Endodermal cell (in vitro differentiated cells): ENCODE data around the gene TGM3. TPM values are rescaled to one million over a fixed set of nuclear protein-coding genes. Genes with fewer than 3 reads are reported as not detected.

Experiments
- DNase-seq: peaks from one replicate; pipeline ENCODE4 v3.0.0-alpha.2; 2017
- H3K27ac ChIP-seq: 2 replicates; pipeline ENCODE4 v1.5.1; 2013; ENCODE audit warnings: mild to moderate bottlenecking, low read depth, low read length, moderate library complexity
- H3K27me3 ChIP-seq: 2 replicates; pipeline ENCODE4 v1.6.1; 2013; ENCODE audit warnings: mild to moderate bottlenecking, low read length, moderate library complexity; ENCODE audit not compliant: insufficient read depth, control insufficient read depth, poor library complexity, severe bottlenecking
- H3K36me3 ChIP-seq: 2 replicates; pipeline ENCODE4 v1.7.0; 2013; ENCODE audit warnings: mild to moderate bottlenecking, low read length, moderate library complexity; ENCODE audit not compliant: control insufficient read depth, insufficient read depth
- H3K4me1 ChIP-seq: one replicate; pipeline ENCODE4 v1.7.0; 2013; ENCODE audit warnings: low read length; ENCODE audit not compliant: control insufficient read depth, insufficient read depth
- H3K4me3 ChIP-seq: 2 replicates; pipeline ENCODE4 v1.5.1; 2013; ENCODE audit warnings: mild to moderate bottlenecking, low read length, moderate library complexity
- H3K9ac ChIP-seq: 2 replicates; pipeline ENCODE4 v1.6.1; 2013; ENCODE audit warnings: mild to moderate bottlenecking, low read length, moderate library complexity; ENCODE audit not compliant: poor library complexity, severe bottlenecking; ENCODE audit errors: extremely low read depth
- H3K9me3 ChIP-seq: 2 replicates; pipeline ENCODE4 v1.6.1; 2013; ENCODE audit warnings: mild to moderate bottlenecking, low read length, moderate library complexity; ENCODE audit not compliant: control insufficient read depth
- H3K27ac Mint-ChIP-seq: 2 replicates; pipeline ENCODE4 v1.8.0; 2020; ENCODE audit warnings: mixed read lengths
- H3K27me3 Mint-ChIP-seq: 2 replicates; pipeline ENCODE4 v1.8.0; 2021; ENCODE audit warnings: mild to moderate bottlenecking, mixed read lengths; ENCODE audit not compliant: insufficient read depth
- H3K36me3 Mint-ChIP-seq: 2 replicates; pipeline ENCODE4 v1.8.0; 2020; ENCODE audit warnings: low read depth, mixed read lengths
- H3K4me1 Mint-ChIP-seq: 2 replicates; pipeline ENCODE4 v1.8.0; 2020; ENCODE audit warnings: mixed read lengths
- H3K4me3 Mint-ChIP-seq: 2 replicates; pipeline ENCODE4 v1.8.0; 2020; ENCODE audit warnings: mild to moderate bottlenecking, moderate library complexity, mixed read lengths
- H3K9me3 Mint-ChIP-seq: 2 replicates; pipeline ENCODE4 v1.8.0; 2020; ENCODE audit warnings: mild to moderate bottlenecking, mixed read lengths
- WGBS, 2 experiments: methylation state at CpG; one replicate each; pipeline versions ENCODE4 v1.1.5 to v1.1.7; 2013; ENCODE audit warnings: missing lambda C conversion rate in 2 of 2, mixed read lengths in 1 of 2; ENCODE audit not compliant: insufficient coverage in 1 of 2, insufficient read length in 1 of 2; 5-methylcytosine and 5-hydroxymethylcytosine counted together
- total RNA-seq, 2 donors: library from RNA; stranded (reverse); fragmentation: NEBNext Ultra II Directional in 1 of 2; extraction: Animal tissue kit (Norgen Biotek cat#: 25700) in 1 of 2; gene quantifications; 2 replicates in 1 of 2; 3 replicates in 1 of 2; pipeline ENCODE4 v1.2.1, GENCODE V29; 2021
- TF ChIP-seq, protein P1 (sequence below): fragments of 200-600 bp; sonication (generic); conservative IDR thresholded peaks from 2 replicates; pipeline ENCODE4 v1.5.0; 2021; ENCODE audit warnings: antibody characterized with exemption, mild to moderate bottlenecking

TGM3 gene
- total RNA-seq, 2 donors from 2014 or later: 0.29 to 0.38 TPM

DNA sequence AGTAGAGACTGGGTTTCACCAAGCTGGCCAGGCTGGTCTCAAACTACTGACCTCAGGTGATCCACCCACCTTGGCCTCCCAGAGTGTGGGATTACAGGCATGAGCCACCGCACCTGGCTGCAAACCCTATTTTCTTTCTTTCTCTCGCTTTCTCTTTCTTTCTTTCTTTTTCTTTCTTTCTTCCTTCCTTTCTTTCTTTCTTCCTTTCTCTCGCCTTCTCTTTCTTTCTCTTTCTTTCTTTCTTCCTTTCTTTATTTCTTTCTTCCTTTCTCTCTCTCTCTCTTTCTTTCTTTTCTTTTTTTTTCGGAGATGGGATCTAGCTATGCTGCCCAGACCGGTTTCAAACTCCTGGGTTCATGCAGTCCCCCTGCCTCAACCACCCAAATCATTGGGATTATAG lies 47.0 kb upstream of the TGM3 start:
- H3K4me3 ChIP-seq: no peak overlapping the region
- DNase-seq: no peak
- no peaks in the 10 kb centered on the region for H3K36me3 ChIP-seq
- H3K4me3 Mint-ChIP-seq: no peak overlapping the region
- TF ChIP-seq, protein P1, sequence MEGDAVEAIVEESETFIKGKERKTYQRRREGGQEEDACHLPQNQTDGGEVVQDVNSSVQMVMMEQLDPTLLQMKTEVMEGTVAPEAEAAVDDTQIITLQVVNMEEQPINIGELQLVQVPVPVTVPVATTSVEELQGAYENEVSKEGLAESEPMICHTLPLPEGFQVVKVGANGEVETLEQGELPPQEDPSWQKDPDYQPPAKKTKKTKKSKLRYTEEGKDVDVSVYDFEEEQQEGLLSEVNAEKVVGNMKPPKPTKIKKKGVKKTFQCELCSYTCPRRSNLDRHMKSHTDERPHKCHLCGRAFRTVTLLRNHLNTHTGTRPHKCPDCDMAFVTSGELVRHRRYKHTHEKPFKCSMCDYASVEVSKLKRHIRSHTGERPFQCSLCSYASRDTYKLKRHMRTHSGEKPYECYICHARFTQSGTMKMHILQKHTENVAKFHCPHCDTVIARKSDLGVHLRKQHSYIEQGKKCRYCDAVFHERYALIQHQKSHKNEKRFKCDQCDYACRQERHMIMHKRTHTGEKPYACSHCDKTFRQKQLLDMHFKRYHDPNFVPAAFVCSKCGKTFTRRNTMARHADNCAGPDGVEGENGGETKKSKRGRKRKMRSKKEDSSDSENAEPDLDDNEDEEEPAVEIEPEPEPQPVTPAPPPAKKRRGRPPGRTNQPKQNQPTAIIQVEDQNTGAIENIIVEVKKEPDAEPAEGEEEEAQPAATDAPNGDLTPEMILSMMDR: no peak
- no peak overlapping the region for H3K27ac ChIP-seq
- H3K27ac Mint-ChIP-seq: no peak overlapping the region
- H3K27me3 ChIP-seq: no peaks in the 10 kb centered on the region
- H3K9me3 ChIP-seq: no peaks in the 10 kb centered on the region
- no peak overlapping the region for H3K9ac ChIP-seq
- no peaks in the 10 kb centered on the region for H3K9me3 Mint-ChIP-seq
- 95 to 98% methylated on average over 5 of the region's 5 CpGs for WGBS, 2 experiments
- H3K36me3 Mint-ChIP-seq: no peaks in the 10 kb centered on the region
- peaks cover 6% of the 10 kb centered on the region for H3K4me1 ChIP-seq
- peaks cover 2% of the 10 kb centered on the region for H3K4me1 Mint-ChIP-seq
- no peaks in the 10 kb centered on the region for H3K27me3 Mint-ChIP-seq

DNA sequence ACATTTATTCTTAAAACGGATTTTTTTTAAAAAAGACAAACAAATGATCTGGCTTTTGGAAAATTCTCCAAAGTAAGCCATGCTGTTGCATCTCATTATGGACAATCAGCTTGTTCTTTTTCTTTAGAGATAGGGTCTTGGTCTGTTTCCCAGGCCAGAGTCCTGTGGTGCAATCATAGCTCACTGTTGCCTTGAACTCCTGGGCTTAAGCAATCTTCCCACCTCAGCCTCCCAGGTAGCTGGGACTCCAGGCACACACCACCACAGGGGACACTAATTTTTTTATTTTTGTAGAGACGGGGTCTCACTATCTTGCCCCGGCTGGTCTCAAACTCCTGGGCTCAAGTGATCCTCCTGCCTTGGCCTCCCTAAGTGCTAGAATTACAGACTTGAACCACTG lies 45.9 kb upstream of the TGM3 start:
- Histone ChIP-seq H3K4me1 (peaks cover 6% of the 10 kb centered on the region), H3K27me3 (no peaks in the 10 kb centered on the region), H3K36me3 (no peaks in the 10 kb centered on the region), H3K9ac (no peak overlapping the region), H3K9me3 (no peaks in the 10 kb centered on the region), H3K27ac (no peak overlapping the region), H3K4me3 (no peak overlapping the region)
- H3K36me3 Mint-ChIP-seq: no peaks in the 10 kb centered on the region
- no peak overlapping the region for H3K4me3 Mint-ChIP-seq
- WGBS, 2 experiments: 93 to 95% methylated on average over 3 of the region's 3 CpGs
- H3K27me3 Mint-ChIP-seq: peaks cover under 1% of the 10 kb centered on the region
- H3K9me3 Mint-ChIP-seq: no peaks in the 10 kb centered on the region
- peaks cover 2% of the 10 kb centered on the region for H3K4me1 Mint-ChIP-seq
- TF ChIP-seq, protein P1: no peak
- H3K27ac Mint-ChIP-seq: no peak overlapping the region
- no peak for DNase-seq

DNA sequence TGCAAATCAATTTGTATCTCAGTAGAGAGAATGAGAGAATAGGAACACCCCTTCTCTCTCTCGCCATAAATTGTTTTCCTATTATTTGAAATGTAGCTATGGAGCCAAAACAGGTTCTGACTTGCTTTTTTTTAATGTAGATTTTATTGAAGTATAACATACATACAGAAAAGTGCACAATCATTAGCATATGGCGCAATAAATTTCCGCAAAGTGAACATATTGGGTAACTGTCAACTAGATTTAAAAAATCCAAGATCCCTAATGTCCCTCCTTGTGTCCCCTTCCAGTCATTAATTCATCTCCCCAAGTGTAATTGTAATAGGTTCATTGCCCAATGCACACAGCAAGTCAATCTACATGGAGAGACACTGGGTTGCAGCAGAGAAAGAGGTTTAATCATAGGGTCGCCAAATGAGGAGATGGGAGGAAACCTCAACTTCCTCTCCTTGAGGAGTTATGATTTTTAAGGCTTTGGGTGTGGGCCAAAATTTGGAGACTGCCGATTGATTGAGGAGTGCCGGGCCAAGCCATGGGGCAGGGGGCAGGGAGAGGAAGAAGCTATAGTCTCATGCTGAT lies 43.3 kb upstream of the TGM3 start:
- Histone ChIP-seq H3K36me3 (no peaks in the 10 kb centered on the region), H3K9me3 (no peaks in the 10 kb centered on the region), H3K27ac (no peak overlapping the region), H3K27me3 (no peaks in the 10 kb centered on the region), H3K9ac (no peak overlapping the region), H3K4me1 (no peaks in the 10 kb centered on the region), H3K4me3 (no peak overlapping the region)
- Mint-ChIP-seq H3K9me3 (no peaks in the 10 kb centered on the region), H3K27me3 (peaks cover 2% of the 10 kb centered on the region), H3K36me3 (no peaks in the 10 kb centered on the region), H3K4me3 (no peak overlapping the region), H3K27ac (no peak overlapping the region), H3K4me1 (no peaks in the 10 kb centered on the region)
- DNase-seq: no peak
- TF ChIP-seq, protein P1: no peak
- WGBS, 2 experiments: 91 to 93% methylated on average over 5 of the region's 6 CpGs
